K562 (cell line): ENCODE measurements around the gene EEA1. TPM values are rescaled to one million over a fixed set of nuclear protein-coding genes. Genes with fewer than 3 reads are reported as not detected.

Experiments
- ATAC-seq: fragments of 200-7000 bp; cut with Tn5 transposase; 3 replicates; pipeline ENCODE4 v1.9.1; 2020; ENCODE audit warnings: moderate library complexity
- BruUV-seq: library from RNA; stranded (reverse); fragments of 400-500 nt; replicated peaks from 2 replicates; lab custom pipeline; 2021; lab: Mats Ljungman, UMichigan
- CTCF ChIA-PET: fragments of 300-600 bp; formaldehyde crosslinking; extraction: SDS; loops from one replicate; lab custom pipeline; 2021; ENCODE audit warnings: low intra/inter-chr PET ratio; lab: Yijun Ruan, JAX
- POLR2A ChIA-PET: fragments of 300-600, 350-650 bp; sonication (Branson Sonifier 250); formaldehyde crosslinking; extraction: SDS; loops from one replicate; lab custom pipeline; 2021; ENCODE audit warnings: antibody characterized with exemption, inconsistent platforms; lab: Yijun Ruan, JAX
- DNase-seq, 4 experiments: peaks; one replicate each; pipeline versions ENCODE4 v3.0.0 to v3.0.0-alpha.2; 2011 to 2018; ENCODE audit warnings: low spot score in 3 of 4, mixed read lengths in 3 of 4; ENCODE audit errors: extremely low read depth in 1 of 4
- FAIRE-seq: peaks from 2 replicates; lab custom pipeline; 2011; peaks lifted over from hg19 to GRCh38; lab: Jason Lieb, UNC
- H2AFZ ChIP-seq: 2 replicates; pipeline ENCODE4 v1.6.0; 2011; ENCODE audit warnings: low read depth, low read length, control low read depth, inconsistent platforms
- H3K27ac ChIP-seq: fragments of 200-600 bp; 3 replicates; pipeline ENCODE4 v1.8.0; 2011; ENCODE audit warnings: low read depth, mild to moderate bottlenecking, control low read depth, inconsistent platforms, low read length, moderate library complexity, mixed read lengths; ENCODE audit errors: extremely low read depth
- H3K27me3 ChIP-seq, 2 experiments: fragments of 300-600 bp in 1 of 2; 2 replicates in 1 of 2; 3 replicates in 1 of 2; pipeline versions ENCODE4 v1.6.0 to v1.8.0; 2011; ENCODE audit warnings: inconsistent platforms in 2 of 2, low read length in 2 of 2, mild to moderate bottlenecking in 1 of 2, mixed read lengths in 1 of 2, moderate library complexity in 1 of 2; ENCODE audit not compliant: control insufficient read depth in 2 of 2, insufficient read depth in 2 of 2
- H3K36me3 ChIP-seq: fragments of 300-600 bp; 3 replicates; pipeline ENCODE4 v1.8.0; 2011; ENCODE audit warnings: mild to moderate bottlenecking, low read length, inconsistent platforms; ENCODE audit not compliant: control insufficient read depth, insufficient read depth
- H3K4me1 ChIP-seq, 2 experiments: fragments of 200-600 bp in 1 of 2; replicated peaks in 1 of 2; 2 replicates in 1 of 2; 3 replicates in 1 of 2; pipeline versions ENCODE4 v1.5.1 to v1.8.0; 2011; ENCODE audit warnings: inconsistent platforms in 2 of 2, low read length in 2 of 2, mild to moderate bottlenecking in 1 of 2, mixed read lengths in 1 of 2, moderate library complexity in 1 of 2; ENCODE audit not compliant: control insufficient read depth in 2 of 2, insufficient read depth in 2 of 2
- H3K4me2 ChIP-seq: 2 replicates; pipeline ENCODE4 v1.6.1; 2011; ENCODE audit warnings: low read length, control low read depth, inconsistent platforms, mixed read lengths; ENCODE audit not compliant: insufficient read depth
- H3K4me3 ChIP-seq: fragments of 200-600 bp; sonication (generic), shearing (Covaris generic); 2 replicates; pipeline ENCODE4 v1.5.1; 2016; ENCODE audit warnings: control low read depth, inconsistent platforms
- H3K79me2 ChIP-seq: fragments of 200-600 bp; 3 replicates; pipeline ENCODE4 v1.8.0; 2011; ENCODE audit warnings: low read length, inconsistent platforms; ENCODE audit not compliant: control insufficient read depth, insufficient read depth
- H3K9ac ChIP-seq, 2 experiments: 2 replicates each; pipeline versions ENCODE4 v1.6.0 to v1.6.1; 2011; ENCODE audit warnings: low read depth in 2 of 2, low read length in 2 of 2, control low read depth in 1 of 2, inconsistent platforms in 1 of 2, mild to moderate bottlenecking in 1 of 2, mixed read lengths in 1 of 2; ENCODE audit not compliant: insufficient read depth in 1 of 2
- H3K9me1 ChIP-seq: one replicate; pipeline ENCODE4 v1.6.0; 2011; ENCODE audit warnings: inconsistent platforms, mild to moderate bottlenecking, low read length, moderate library complexity; ENCODE audit not compliant: control insufficient read depth, insufficient read depth
- H3K9me3 ChIP-seq: replicated peaks from 2 replicates; pipeline ENCODE4 v1.5.1; 2011; ENCODE audit warnings: low read depth, low read length, inconsistent platforms; ENCODE audit not compliant: control insufficient read depth, insufficient read depth
- H4K20me1 ChIP-seq: replicated peaks from 2 replicates; pipeline ENCODE4 v1.6.1; 2011; ENCODE audit warnings: low read length, inconsistent platforms, mixed read lengths; ENCODE audit not compliant: control insufficient read depth, insufficient read depth
- ATF7 ChIP-seq: fragments of 450-650 bp; IDR thresholded peaks from 2 replicates; pipeline ENCODE4 v1.7.1; 2014; ENCODE audit warnings: mild to moderate bottlenecking, moderate library complexity
- MYBL2 ChIP-seq, 2 experiments: fragments of 450-650 bp in 1 of 2; sonication (generic) in 1 of 2; formaldehyde crosslinking in 1 of 2; IDR thresholded peaks; 2 replicates each; pipeline versions ENCODE4 v1.6.1 to v1.8.1; 2017 to 2022; ENCODE audit warnings: borderline replicate concordance in 1 of 2, inconsistent platforms in 1 of 2, low read depth in 1 of 2, mild to moderate bottlenecking in 1 of 2, missing genetic modification reagents in 1 of 2, moderate library complexity in 1 of 2
- ZBTB40 ChIP-seq, 2 experiments: fragments of 450-650 bp in 1 of 2; sonication (generic) in 1 of 2; formaldehyde crosslinking in 1 of 2; IDR thresholded peaks; 2 replicates each; pipeline versions ENCODE4 v1.7.1 to v1.9.0; 2016 to 2022; ENCODE audit warnings: inconsistent platforms in 1 of 2, mild to moderate bottlenecking in 1 of 2, missing genetic modification reagents in 1 of 2
- ZNF143 ChIP-seq: sonication (generic); formaldehyde crosslinking; IDR thresholded peaks from 2 replicates; pipeline ENCODE4 v1.9.0; 2022; ENCODE audit warnings: mild to moderate bottlenecking, missing genetic modification reagents
- ZNF41 ChIP-seq: fragments of 250-450 bp; sonication (Bioruptor Pico); conservative IDR thresholded peaks from 2 replicates; pipeline ENCODE4 v1.4.0; 2020; ENCODE audit warnings: mild to moderate bottlenecking
- WGBS: fragments of 100-300 bp; shearing (Covaris generic); methylation state at CpG from one replicate; pipeline ENCODE4 v1.1.6; 2016; ENCODE audit warnings: low coverage, mixed read lengths; ENCODE audit not compliant: insufficient coverage; ENCODE audit errors: missing lambda C conversion rate; 5-methylcytosine and 5-hydroxymethylcytosine counted together
- in situ Hi-C: fragments of 300-500 bp; cut with MboI; formaldehyde crosslinking; loops from 4 replicates; pipeline ENCODE4 v1.15.0; 2018; ENCODE audit warnings: inconsistent platforms, mixed read lengths
- intact Hi-C: fragments of 100-400 bp; cut with micrococcal nuclease; formaldehyde crosslinking; loops from 2 replicates; pipeline ENCODE4 v1.14.2; 2022
- polyA plus RNA-seq, 8 experiments: library from polyadenylated mRNA; depleted of rRNA in 4 of 8; stranded (reverse) in 5 of 8; unstranded in 3 of 8; fragments of >200 nt; fragmentation: Nextera tagmentation in 2 of 8; fragmentation: Illumina TruSeq in 1 of 8; extraction: Ambion mirVana in 2 of 8; extraction: Trizol in 1 of 8; gene quantifications; 2 replicates each; pipeline versions ENCODE4 v1.2.1 to v1.2.3, GENCODE V29; 2011 to 2014; ENCODE audit warnings: inconsistent platforms in 1 of 8, missing spikeins in 1 of 8
- total RNA-seq, 7 experiments: library from RNA; depleted of rRNA in 6 of 7; stranded (reverse); fragments of >200 nt in 6 of 7; fragmentation: Illumina TruSeq in 2 of 7; extraction: Trizol in 2 of 7; gene quantifications; 2 replicates each; pipeline versions ENCODE4 v1.2.1 to v1.2.3, GENCODE V29; 2011 to 2021; ENCODE audit warnings: low replicate concordance in 1 of 7

Gene EEA1
- total and polyA plus RNA-seq, 9 of the 15 experiments (the other 6 are each of a cell fraction or from before 2014, with no cell fraction given) = 3.5 to 17.1 (median 7.5) TPM

- no peaks in the 10 kb centered on the region for H3K9me3 ChIP-seq
- H3K4me1 ChIP-seq = no peaks in the 10 kb centered on the region
- no peak overlapping the region for H3K9ac ChIP-seq
- H3K27ac ChIP-seq = no peak overlapping the region
- no TSS peak for BruUV-seq
- intact Hi-C loops = no loop called here
- H3K4me3 ChIP-seq = no peak overlapping the region
- H3K36me3 ChIP-seq = peaks cover 58% of the 10 kb centered on the region; the same call in 2 of the 3 replicates
- FAIRE-seq = no peak
- ChIA-PET POLR2A (interaction anchor here (1.4 kb wide), 1 partner anchor 10 kb away, joined by 3 read pairs; no protein-coding TSS in a partner anchor), CTCF (no interaction called here)
- H3K79me2 ChIP-seq = no peaks in the 10 kb centered on the region
- H4K20me1 ChIP-seq = no peaks in the 10 kb centered on the region
- H3K9me1 ChIP-seq = no peaks in the 10 kb centered on the region
- H3K27me3 ChIP-seq = no peaks in the 10 kb centered on the region
- DNase-seq = no peak
- no peak overlapping the region for H2AFZ ChIP-seq
- TF ChIP-seq ZNF143 (CRISPR knock-in tag) = no peak
- TF ChIP-seq ZNF41 (CRISPR knock-in tag) = no peak
- no peak for TF ChIP-seq ATF7
- no peak for TF ChIP-seq MYBL2 (IDR thresholded peaks at IDR 0.05; ENCODE audit: low read depth)
- no peak for TF ChIP-seq MYBL2 (CRISPR knock-in tag; IDR thresholded peaks at IDR 0.05; ENCODE audit: borderline replicate concordance)
- no peak for TF ChIP-seq ZBTB40 (IDR thresholded peaks at IDR 0.05)
- no peak for TF ChIP-seq ZBTB40 (CRISPR knock-in tag; IDR thresholded peaks at IDR 0.05)
- no peak for ATAC-seq
- 89% methylated on average over 3 of the region's 3 CpGs for WGBS
- in situ Hi-C loops = loop anchor here (25.0 kb wide), 2 partner anchors 634 to 1334 kb away; no protein-coding TSS in a partner anchor
- no peak overlapping the region for H3K4me2 ChIP-seq
Measured at GRCh38 chr12:92778525-92778924, 150.6 kb downstream of the EEA1 start.
